CD4-positive, CD25-positive, alpha-beta regulatory T cell (primary cell): Measurements from ENCODE around the gene TRUB2. TPM values are rescaled to one million over a fixed set of nuclear protein-coding genes. Genes with fewer than 3 reads are reported as not detected.

Source experiments
- ATAC-seq, 2 donors: fragments of 150-1000 bp; cut with Tn5 transposase; one replicate each; pipeline ENCODE4 v1.10.0; 2021; ENCODE audit warnings: low read depth in 2 of 2, moderate number of reproducible peaks in 2 of 2, moderate library complexity in 1 of 2
- DNase-seq, 3 donors: peaks; one replicate each; pipeline versions ENCODE4 v3.0.0 to v3.0.0-alpha.2; 2012 to 2022; ENCODE audit warnings: mixed read lengths in 1 of 3
- H3K27ac ChIP-seq: one replicate; pipeline ENCODE4 v1.7.0; 2013; ENCODE audit warnings: mild to moderate bottlenecking, low read length; ENCODE audit not compliant: insufficient read depth, poor library complexity, severe bottlenecking
- H3K27me3 ChIP-seq: one replicate; pipeline ENCODE4 v1.7.0; 2013; ENCODE audit warnings: low read length; ENCODE audit not compliant: control insufficient read depth, insufficient read depth
- H3K36me3 ChIP-seq: one replicate; pipeline ENCODE4 v1.7.0; 2013; ENCODE audit warnings: mild to moderate bottlenecking, low read length, moderate library complexity; ENCODE audit not compliant: control insufficient read depth, insufficient read depth
- H3K4me1 ChIP-seq: 2 replicates; pipeline ENCODE4 v1.7.0; 2013; ENCODE audit warnings: mild to moderate bottlenecking, low read length; ENCODE audit not compliant: insufficient read depth, control insufficient read depth, poor library complexity, severe bottlenecking
- H3K4me3 ChIP-seq: one replicate; pipeline ENCODE4 v1.7.0; 2013; ENCODE audit warnings: low read depth, mild to moderate bottlenecking, low read length, moderate library complexity
- H3K9me3 ChIP-seq, 2 experiments: 1 replicate in 1 of 2; 2 replicates in 1 of 2; pipeline ENCODE4 v1.7.0; 2013; ENCODE audit warnings: low read length in 2 of 2, mild to moderate bottlenecking in 1 of 2, moderate library complexity in 1 of 2; ENCODE audit not compliant: control insufficient read depth in 2 of 2
- H3K27ac Mint-ChIP-seq, 3 donors: one replicate each; pipeline ENCODE4 v1.8.0; 2020 to 2022; ENCODE audit warnings: mild to moderate bottlenecking in 3 of 3, mixed read lengths in 3 of 3, moderate library complexity in 2 of 3
- H3K27me3 Mint-ChIP-seq: one replicate; pipeline ENCODE4 v1.8.0; 2022; ENCODE audit warnings: mild to moderate bottlenecking, mixed read lengths
- H3K36me3 Mint-ChIP-seq: one replicate; pipeline ENCODE4 v1.8.0; 2020; ENCODE audit warnings: mixed read lengths
- H3K4me1 Mint-ChIP-seq, 4 donors: one replicate each; pipeline ENCODE4 v1.8.0; 2020 to 2022; ENCODE audit warnings: mixed read lengths in 4 of 4, mild to moderate bottlenecking in 1 of 4
- H3K4me3 Mint-ChIP-seq, 4 donors: one replicate each; pipeline ENCODE4 v1.8.0; 2020 to 2022; ENCODE audit warnings: mild to moderate bottlenecking in 4 of 4, mixed read lengths in 4 of 4, moderate library complexity in 3 of 4
- H3K9me3 Mint-ChIP-seq, 7 donors: one replicate each; pipeline ENCODE4 v1.8.0; 2020 to 2022; ENCODE audit warnings: mixed read lengths in 7 of 7, mild to moderate bottlenecking in 3 of 7, moderate library complexity in 2 of 7
- polyA plus RNA-seq, 4 donors: library from polyadenylated mRNA; unstranded; fragments of 300-500 nt; fragmentation: Illumina TruSeq; gene quantifications; one replicate each; pipeline ENCODE4 v1.2.3, GENCODE V29; 2021
- total RNA-seq: library from RNA; stranded (reverse); gene quantifications from one replicate; pipeline ENCODE4 v1.2.3, GENCODE V29; 2022

The TRUB2 gene
- total and polyA plus RNA-seq, 5 donors from 2014 or later: 8.2 to 26.8 (median 23.5) TPM

- no peaks in the 10 kb centered on the region for H3K9me3 Mint-ChIP-seq
- no peaks in the 10 kb centered on the region for H3K9me3 ChIP-seq
- H3K27me3 Mint-ChIP-seq: no peaks in the 10 kb centered on the region
- H3K4me3 Mint-ChIP-seq: peak overlapping the region in 1 of 4 donors; percentile 51
- H3K4me1 ChIP-seq: no peaks in the 10 kb centered on the region
- ATAC-seq: no peak
- H3K4me1 Mint-ChIP-seq: no peaks in the 10 kb centered on the region
- peaks cover 15% of the 10 kb centered on the region for H3K36me3 Mint-ChIP-seq
- H3K4me3 ChIP-seq: no peak overlapping the region
- no peak for DNase-seq
- H3K27ac Mint-ChIP-seq: no peak overlapping the region
- H3K27ac ChIP-seq: no peak overlapping the region
- no peaks in the 10 kb centered on the region for H3K27me3 ChIP-seq
- H3K36me3 ChIP-seq: peaks cover 41% of the 10 kb centered on the region
Observed at GRCh38 chr9:128349772-128350171, 27.5 kb upstream of the TRUB2 start.

DNA sequence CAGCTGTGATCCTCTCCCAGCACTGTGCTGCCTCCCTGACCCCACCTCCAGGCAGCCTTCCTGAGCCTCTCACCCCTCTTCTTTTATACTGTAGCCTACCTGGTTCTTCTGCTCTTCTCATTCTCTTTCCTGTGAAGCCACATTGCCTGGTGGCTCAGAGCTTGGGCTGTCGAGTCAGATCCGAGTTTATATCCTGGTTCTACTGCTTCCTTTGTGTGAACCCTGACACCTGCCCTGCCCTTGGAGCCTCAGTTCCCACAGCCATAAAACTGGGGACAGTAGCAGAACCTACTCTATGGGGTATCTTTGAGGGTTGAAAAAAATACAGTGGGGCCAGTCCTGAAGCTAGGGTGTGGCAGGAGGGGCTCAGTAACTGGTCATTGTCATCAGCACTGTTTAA, 26.9 kb upstream of the TRUB2 start:
- H3K27me3 ChIP-seq: no peaks in the 10 kb centered on the region
- Mint-ChIP-seq H3K27ac (no peak overlapping the region), H3K4me3 (no peak overlapping the region), H3K27me3 (no peaks in the 10 kb centered on the region), H3K36me3 (peaks cover 15% of the 10 kb centered on the region), H3K9me3 (no peaks in the 10 kb centered on the region), H3K4me1 (no peaks in the 10 kb centered on the region)
- DNase-seq (no peak), ATAC-seq (no peak)
- H3K27ac ChIP-seq: no peak overlapping the region
- no peaks in the 10 kb centered on the region for H3K4me1 ChIP-seq
- H3K9me3 ChIP-seq: no peaks in the 10 kb centered on the region
- H3K4me3 ChIP-seq: no peak overlapping the region
- H3K36me3 ChIP-seq: peaks cover 48% of the 10 kb centered on the region

DNA sequence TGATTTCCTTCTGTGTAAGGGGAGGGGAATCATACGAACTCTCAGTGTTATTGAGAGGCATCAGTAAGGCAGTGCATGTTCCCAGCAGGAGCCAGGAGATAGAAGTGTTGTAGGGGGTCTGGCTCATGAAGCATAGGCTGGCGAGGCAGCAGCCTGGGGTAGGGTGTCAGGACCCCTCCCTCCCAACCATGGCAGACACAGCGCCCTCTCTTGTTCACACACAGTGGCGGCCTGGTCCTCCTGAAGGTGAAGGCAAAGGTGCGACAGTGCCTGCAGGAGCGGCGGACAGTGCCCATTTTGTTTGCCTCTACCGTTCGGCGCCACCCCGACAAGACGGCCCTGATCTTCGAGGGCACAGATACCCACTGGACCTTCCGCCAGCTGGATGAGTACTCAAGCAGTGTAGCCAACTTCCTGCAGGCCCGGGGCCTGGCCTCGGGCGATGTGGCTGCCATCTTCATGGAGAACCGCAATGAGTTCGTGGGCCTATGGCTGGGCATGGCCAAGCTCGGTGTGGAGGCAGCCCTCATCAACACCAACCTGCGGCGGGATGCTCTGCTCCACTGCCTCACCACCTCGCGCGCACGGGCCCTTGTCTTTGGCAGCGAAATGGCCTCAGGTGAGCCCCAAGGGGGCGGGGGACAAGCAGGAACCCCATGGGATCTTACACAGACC, 22.8 kb upstream of the TRUB2 start:
- Mint-ChIP-seq H3K27me3 (no peaks in the 10 kb centered on the region), H3K27ac (peak overlapping the region in 1 of 3 donors; percentile 48), H3K4me1 (peaks cover 0 to 10% (median 6%) of the 10 kb centered on the region in 4 donors), H3K4me3 (no peak overlapping the region), H3K36me3 (peaks cover 10% of the 10 kb centered on the region), H3K9me3 (no peaks in the 10 kb centered on the region)
- Histone ChIP-seq H3K36me3 (peaks cover 48% of the 10 kb centered on the region), H3K4me3 (no peak overlapping the region), H3K27me3 (no peaks in the 10 kb centered on the region), H3K27ac (no peak overlapping the region), H3K4me1 (peaks cover 11% of the 10 kb centered on the region), H3K9me3 (no peaks in the 10 kb centered on the region)
- DNase-seq (no peak), ATAC-seq (no peak)

GRCh38 chr9:128343855-128344254, 21.6 kb upstream of the TRUB2 start:
- H3K27me3 ChIP-seq: no peaks in the 10 kb centered on the region
- H3K4me1 ChIP-seq: peaks cover 11% of the 10 kb centered on the region
- H3K27ac ChIP-seq: no peak overlapping the region
- H3K9me3 ChIP-seq: no peaks in the 10 kb centered on the region
- H3K4me3 Mint-ChIP-seq: peak overlapping the region in 1 of 4 donors; percentile 54
- H3K4me3 ChIP-seq: no peak overlapping the region
- H3K27ac Mint-ChIP-seq: no peak overlapping the region
- no peaks in the 10 kb centered on the region for H3K27me3 Mint-ChIP-seq
- ATAC-seq (no peak), DNase-seq (no peak)
- H3K36me3 Mint-ChIP-seq: peaks cover 4% of the 10 kb centered on the region
- H3K36me3 ChIP-seq: peaks cover 38% of the 10 kb centered on the region
- H3K4me1 Mint-ChIP-seq: peaks cover 0 to 14% (median 6%) of the 10 kb centered on the region in 4 donors
- H3K9me3 Mint-ChIP-seq: no peaks in the 10 kb centered on the region

DNA sequence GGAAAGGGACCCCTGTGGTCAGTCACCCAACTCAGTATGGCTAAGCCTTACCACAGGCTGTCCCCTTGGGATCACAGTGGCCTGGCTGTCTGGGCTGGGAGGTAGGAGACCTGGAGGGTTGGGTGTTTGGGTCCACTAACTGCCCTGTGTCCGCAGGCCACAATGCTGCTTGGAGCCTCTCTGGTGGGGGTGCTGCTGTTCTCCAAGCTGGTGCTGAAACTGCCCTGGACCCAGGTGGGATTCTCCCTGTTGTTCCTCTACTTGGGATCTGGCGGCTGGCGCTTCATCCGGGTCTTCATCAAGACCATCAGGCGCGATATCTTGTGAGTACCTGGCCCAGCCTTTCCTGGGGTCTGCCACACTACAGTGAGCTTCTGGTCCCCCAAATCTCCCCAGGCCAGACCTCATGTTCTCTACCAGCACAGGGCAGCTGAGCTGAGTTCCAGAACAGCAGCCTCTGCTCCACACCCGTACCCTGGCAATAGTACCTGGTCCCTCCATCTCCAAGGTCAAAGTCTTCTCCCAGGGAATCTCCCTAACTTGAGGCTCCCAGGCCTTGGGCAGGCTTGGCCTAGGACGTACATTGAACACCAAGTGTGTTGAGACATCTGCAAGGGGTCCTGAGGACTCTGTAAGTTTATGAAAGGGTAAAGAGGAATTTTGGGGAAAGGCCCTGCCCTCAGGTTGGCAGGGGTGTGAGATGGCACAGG, 20.9 kb upstream of the TRUB2 start:
- Histone ChIP-seq H3K4me1 (peaks cover 11% of the 10 kb centered on the region), H3K27ac (no peak overlapping the region), H3K4me3 (no peak overlapping the region), H3K36me3 (peaks cover 32% of the 10 kb centered on the region), H3K9me3 (no peaks in the 10 kb centered on the region), H3K27me3 (no peaks in the 10 kb centered on the region)
- DNase-seq (no peak), ATAC-seq (no peak)
- peaks cover 0 to 14% (median 6%) of the 10 kb centered on the region in 4 donors for H3K4me1 Mint-ChIP-seq
- H3K27ac Mint-ChIP-seq: no peak overlapping the region
- no peaks in the 10 kb centered on the region for H3K27me3 Mint-ChIP-seq
- H3K9me3 Mint-ChIP-seq: no peaks in the 10 kb centered on the region
- peaks cover 4% of the 10 kb centered on the region for H3K36me3 Mint-ChIP-seq
- peak overlapping the region in 2 of 4 donors; percentile 54 to 63 for H3K4me3 Mint-ChIP-seq

DNA sequence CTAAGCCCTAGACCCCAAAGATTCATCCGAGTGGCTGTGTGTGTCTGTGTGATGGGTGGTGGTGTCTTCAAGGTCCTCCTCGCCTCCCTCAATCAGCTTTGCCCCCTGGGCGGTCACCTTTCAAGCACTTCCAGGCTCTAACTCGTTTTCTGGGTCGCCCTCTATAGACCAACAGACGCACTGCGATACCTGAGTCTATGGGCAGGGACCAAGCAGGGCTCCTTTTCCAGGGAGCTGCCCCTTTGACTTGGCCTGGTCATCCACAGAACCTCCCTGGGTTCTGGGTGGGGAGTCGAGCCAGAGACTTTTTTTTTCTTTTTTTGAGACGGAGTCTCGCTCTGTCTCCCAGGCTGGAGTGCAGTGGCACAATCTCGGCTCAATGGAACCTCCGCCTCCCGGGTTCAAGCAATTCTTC, 19.2 kb upstream of the TRUB2 start:
- Mint-ChIP-seq H3K4me1 (peaks cover 0 to 14% (median 6%) of the 10 kb centered on the region in 4 donors), H3K27ac (peak overlapping the region in 2 of 3 donors; percentile 93), H3K27me3 (no peaks in the 10 kb centered on the region), H3K9me3 (no peaks in the 10 kb centered on the region), H3K36me3 (peaks cover 4% of the 10 kb centered on the region), H3K4me3 (peak overlapping the region; percentile 90 to 98 (median 94))
- Histone ChIP-seq H3K27me3 (no peaks in the 10 kb centered on the region), H3K9me3 (no peaks in the 10 kb centered on the region), H3K4me3 (peak overlapping the region; percentile 80), H3K36me3 (peaks cover 24% of the 10 kb centered on the region), H3K27ac (no peak overlapping the region), H3K4me1 (peaks cover 11% of the 10 kb centered on the region)
- ATAC-seq (peak; percentile 46 to 52), DNase-seq (peak; percentile 46 to 86 (median 68))

DNA sequence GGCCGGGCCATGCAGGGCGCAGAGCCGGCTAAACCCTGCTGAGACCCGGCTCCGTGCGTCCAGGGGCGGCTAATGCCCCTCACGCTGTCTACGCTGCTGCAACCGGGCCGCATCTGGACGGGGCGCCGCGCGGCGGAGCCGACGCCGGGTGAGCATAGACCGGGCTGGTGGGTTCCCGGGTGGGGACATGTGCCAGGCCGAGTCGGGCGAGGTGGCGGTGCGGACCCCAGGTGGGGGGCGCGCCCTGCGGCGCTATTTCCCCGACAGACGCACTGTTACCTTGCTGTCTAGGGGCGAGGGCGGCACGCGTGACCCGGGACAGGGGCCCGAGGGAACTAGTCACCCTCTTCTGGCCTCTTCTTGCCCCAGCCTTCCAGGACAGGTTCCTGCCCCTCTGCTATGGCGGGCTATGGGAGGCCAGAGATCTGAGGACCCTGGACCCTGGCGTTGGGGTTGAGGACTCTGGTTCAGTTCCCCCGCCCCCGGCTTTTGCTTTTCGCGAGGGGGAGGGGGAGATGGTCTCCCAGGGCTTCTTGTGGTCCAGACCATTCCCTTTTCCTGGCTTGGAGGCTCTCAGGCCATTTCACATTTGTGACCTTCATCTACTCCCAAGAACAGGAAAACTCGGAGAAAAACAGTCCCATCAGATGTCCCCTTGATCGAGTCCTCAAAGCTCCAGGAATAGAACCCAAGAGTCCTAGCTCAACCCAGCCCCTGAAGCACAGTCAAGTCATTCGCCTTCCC, 18.6 kb upstream of the TRUB2 start:
- peaks cover 11% of the 10 kb centered on the region for H3K4me1 ChIP-seq
- peak overlapping the region; percentile 41 for H3K27ac ChIP-seq
- peak overlapping the region; percentile 80 for H3K4me3 ChIP-seq
- Mint-ChIP-seq H3K4me3 (peak overlapping the region; percentile 91 to 98 (median 96)), H3K27ac (peak overlapping the region in 2 of 3 donors; percentile 93), H3K4me1 (peaks cover 0 to 14% (median 6%) of the 10 kb centered on the region in 4 donors), H3K9me3 (no peaks in the 10 kb centered on the region), H3K27me3 (no peaks in the 10 kb centered on the region), H3K36me3 (peaks cover 4% of the 10 kb centered on the region)
- H3K27me3 ChIP-seq: no peaks in the 10 kb centered on the region
- H3K36me3 ChIP-seq: peaks cover 22% of the 10 kb centered on the region
- ATAC-seq (peak; percentile 7 to 36), DNase-seq (no peak)
- H3K9me3 ChIP-seq: no peaks in the 10 kb centered on the region
